Brain pericyte (primary cell): ENCODE results near the gene ALK.

Experiments used
- DNase-seq: peaks from one replicate; pipeline ENCODE4 v3.0.0-alpha.2; 2012; ENCODE audit warnings: low read depth, low spot score

ALK gene

GRCh38 chr2:29325544-29325943 lies 595.8 kb downstream of the ALK start:
- no peak for DNase-seq

GRCh38 chr2:29323961-29324360 lies 597.4 kb downstream of the ALK start:
- DNase-seq, result no peak

- no peak for DNase-seq
These were observed 598.1 kb downstream of the ALK start for GRCh38 chr2:29323301-29323700.

GRCh38 chr2:29322011-29322410 lies 599.4 kb downstream of the ALK start:
- DNase-seq, result no peak

GRCh38 chr2:29317801-29318485 lies 603.4 kb downstream of the ALK start:
- no peak for DNase-seq

- DNase-seq, result no peak
These were observed 604.3 kb downstream of the ALK start for GRCh38 chr2:29317077-29317517.

GRCh38 chr2:29314816-29315571 lies 606.4 kb downstream of the ALK start:
- no peak for DNase-seq

GRCh38 chr2:29311458-29311857 lies 609.9 kb downstream of the ALK start:
- DNase-seq, result no peak

GRCh38 chr2:29310650-29311348 lies 610.6 kb downstream of the ALK start:
- DNase-seq, result no peak

GRCh38 chr2:29309090-29310029 lies 612.0 kb downstream of the ALK start:
- no peak for DNase-seq

- DNase-seq, result no peak
These were observed 613.0 kb downstream of the ALK start for GRCh38 chr2:29308366-29308765.

- no peak for DNase-seq
These were observed 613.9 kb downstream of the ALK start for GRCh38 chr2:29307519-29307918.

- DNase-seq, result no peak
These were observed 615.6 kb downstream of the ALK start for GRCh38 chr2:29305762-29306161.

GRCh38 chr2:29304399-29305060 lies 616.9 kb downstream of the ALK start:
- DNase-seq, result no peak

GRCh38 chr2:29296585-29296984 lies 624.8 kb downstream of the ALK start:
- DNase-seq, result no peak

GRCh38 chr2:29295845-29296244 lies 625.5 kb downstream of the ALK start:
- DNase-seq, result no peak

GRCh38 chr2:29293830-29294438 lies 627.5 kb downstream of the ALK start:
- DNase-seq, result no peak

GRCh38 chr2:29290293-29291047 lies 630.9 kb downstream of the ALK start:
- no peak for DNase-seq

GRCh38 chr2:29284671-29285070 lies 636.7 kb downstream of the ALK start:
- no peak for DNase-seq

- no peak for DNase-seq
These were observed 639.5 kb downstream of the ALK start for GRCh38 chr2:29281916-29282247.
